HEK293 (cell line): ENCODE results near the gene PITPNB.

Source experiments
- CTCF ChIP-seq: fragments of 450-650 bp; formaldehyde crosslinking; IDR thresholded peaks from 2 replicates; pipeline ENCODE4 v1.5.1; 2016; ENCODE audit warnings: missing biosample characterization, missing genetic modification characterization
- ELK4 ChIP-seq: IDR thresholded peaks from 2 replicates; pipeline ENCODE4 v1.6.1; 2011; ENCODE audit warnings: mild to moderate bottlenecking, low read depth, low read length, borderline replicate concordance
- GLIS1 ChIP-seq: fragments of 450-650 bp; formaldehyde crosslinking; IDR thresholded peaks from 2 replicates; pipeline ENCODE4 v1.5.1; 2016; ENCODE audit warnings: missing biosample characterization, missing genetic modification characterization
- KLF10 ChIP-seq: fragments of 450-650 bp; IDR thresholded peaks from 2 replicates; pipeline ENCODE4 v1.5.1; 2018; ENCODE audit warnings: missing biosample characterization, mild to moderate bottlenecking, missing genetic modification characterization
- REPIN1 ChIP-seq: fragments of 450-650 bp; formaldehyde crosslinking; IDR thresholded peaks from 2 replicates; pipeline ENCODE4 v1.5.1; 2017; ENCODE audit warnings: missing biosample characterization, missing genetic modification characterization, low read depth
- SP2 ChIP-seq: fragments of 450-650 bp; formaldehyde crosslinking; IDR thresholded peaks from 2 replicates; pipeline ENCODE4 v1.5.1; 2016; ENCODE audit warnings: missing biosample characterization, missing genetic modification characterization
- TCF7L2 ChIP-seq: IDR thresholded peaks from 2 replicates; pipeline ENCODE4 v1.6.1; 2011; ENCODE audit warnings: low read depth, mild to moderate bottlenecking, inconsistent platforms, low read length, moderate library complexity, borderline replicate concordance
- ZNF18 ChIP-seq: fragments of 450-650 bp; formaldehyde crosslinking; IDR thresholded peaks from 2 replicates; pipeline ENCODE4 v1.5.1; 2016; ENCODE audit warnings: missing biosample characterization, missing genetic modification characterization
- ZNF23 ChIP-seq: fragments of 450-650 bp; formaldehyde crosslinking; IDR thresholded peaks from 2 replicates; pipeline ENCODE4 v1.5.1; 2016; ENCODE audit warnings: missing biosample characterization, missing genetic modification characterization, borderline replicate concordance
- ZNF48 ChIP-seq: fragments of 450-650 bp; formaldehyde crosslinking; IDR thresholded peaks from 2 replicates; pipeline ENCODE4 v1.5.1; 2016; ENCODE audit warnings: missing biosample characterization, missing genetic modification characterization
- ZNF501 ChIP-seq: fragments of 450-650 bp; formaldehyde crosslinking; IDR thresholded peaks from 2 replicates; pipeline ENCODE4 v1.5.1; 2016; ENCODE audit warnings: missing biosample characterization, missing genetic modification characterization
- ZSCAN5A ChIP-seq: fragments of 450-650 bp; formaldehyde crosslinking; IDR thresholded peaks from 2 replicates; pipeline ENCODE4 v1.5.1; 2016; ENCODE audit warnings: missing biosample characterization, missing genetic modification characterization
- TF ChIP-seq, protein P1 (sequence below): fragments of 450-650 bp; formaldehyde crosslinking; IDR thresholded peaks from 2 replicates; pipeline ENCODE4 v1.5.1; 2016; ENCODE audit warnings: missing biosample characterization, missing genetic modification characterization, low read depth
- TF ChIP-seq, protein P2 (sequence below): fragments of 450-650 bp; formaldehyde crosslinking; IDR thresholded peaks from 2 replicates; pipeline ENCODE4 v1.5.1; 2017; ENCODE audit warnings: missing biosample characterization, missing genetic modification characterization

DNA sequence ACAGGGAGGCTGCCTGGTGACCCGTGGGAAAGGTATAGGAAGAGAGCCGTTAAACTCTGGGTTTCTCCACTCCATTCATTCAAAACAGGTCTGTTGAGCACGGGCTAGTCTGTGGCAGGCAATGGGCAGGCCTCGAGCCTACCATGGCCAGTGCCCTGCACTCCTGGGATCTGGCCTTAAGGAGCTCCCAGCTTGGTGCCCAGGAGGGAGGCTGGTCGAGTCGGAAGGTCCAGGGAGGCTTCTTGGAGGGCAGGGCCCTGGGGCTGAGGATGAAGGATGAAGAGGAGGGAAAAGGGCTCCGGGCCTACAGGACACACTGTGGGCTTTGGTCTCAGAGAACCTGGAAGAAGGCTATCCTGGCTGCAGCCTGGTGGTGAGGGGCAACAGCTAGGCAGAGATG lies 75.6 kb downstream of the PITPNB start:
- TF ChIP-seq TCF7L2 (no peak), ZNF501 (tag by site-specific recombination) (no peak), SP2 (tag by site-specific recombination) (no peak), CTCF (tag by site-specific recombination) (no peak), REPIN1 (tag by site-specific recombination) (no peak), GLIS1 (tag by site-specific recombination) (no peak), ZNF18 (tag by site-specific recombination) (no peak), ZNF48 (tag by site-specific recombination) (no peak), ZSCAN5A (no peak), ZNF23 (tag by site-specific recombination) (no peak), KLF10 (tag by site-specific recombination) (no peak), ELK4 (no peak)
- TF ChIP-seq, protein P1, sequence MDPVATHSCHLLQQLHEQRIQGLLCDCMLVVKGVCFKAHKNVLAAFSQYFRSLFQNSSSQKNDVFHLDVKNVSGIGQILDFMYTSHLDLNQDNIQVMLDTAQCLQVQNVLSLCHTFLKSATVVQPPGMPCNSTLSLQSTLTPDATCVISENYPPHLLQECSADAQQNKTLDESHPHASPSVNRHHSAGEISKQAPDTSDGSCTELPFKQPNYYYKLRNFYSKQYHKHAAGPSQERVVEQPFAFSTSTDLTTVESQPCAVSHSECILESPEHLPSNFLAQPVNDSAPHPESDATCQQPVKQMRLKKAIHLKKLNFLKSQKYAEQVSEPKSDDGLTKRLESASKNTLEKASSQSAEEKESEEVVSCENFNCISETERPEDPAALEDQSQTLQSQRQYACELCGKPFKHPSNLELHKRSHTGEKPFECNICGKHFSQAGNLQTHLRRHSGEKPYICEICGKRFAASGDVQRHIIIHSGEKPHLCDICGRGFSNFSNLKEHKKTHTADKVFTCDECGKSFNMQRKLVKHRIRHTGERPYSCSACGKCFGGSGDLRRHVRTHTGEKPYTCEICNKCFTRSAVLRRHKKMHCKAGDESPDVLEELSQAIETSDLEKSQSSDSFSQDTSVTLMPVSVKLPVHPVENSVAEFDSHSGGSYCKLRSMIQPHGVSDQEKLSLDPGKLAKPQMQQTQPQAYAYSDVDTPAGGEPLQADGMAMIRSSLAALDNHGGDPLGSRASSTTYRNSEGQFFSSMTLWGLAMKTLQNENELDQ (tag by site-specific recombination) = no peak
- TF ChIP-seq, protein P2, sequence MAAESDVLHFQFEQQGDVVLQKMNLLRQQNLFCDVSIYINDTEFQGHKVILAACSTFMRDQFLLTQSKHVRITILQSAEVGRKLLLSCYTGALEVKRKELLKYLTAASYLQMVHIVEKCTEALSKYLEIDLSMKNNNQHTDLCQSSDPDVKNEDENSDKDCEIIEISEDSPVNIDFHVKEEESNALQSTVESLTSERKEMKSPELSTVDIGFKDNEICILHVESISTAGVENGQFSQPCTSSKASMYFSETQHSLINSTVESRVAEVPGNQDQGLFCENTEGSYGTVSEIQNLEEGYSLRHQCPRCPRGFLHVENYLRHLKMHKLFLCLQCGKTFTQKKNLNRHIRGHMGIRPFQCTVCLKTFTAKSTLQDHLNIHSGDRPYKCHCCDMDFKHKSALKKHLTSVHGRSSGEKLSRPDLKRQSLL (tag by site-specific recombination) = no peak
